ENCODE results near the gene ATP5MG. TPM values are rescaled to one million over a fixed set of nuclear protein-coding genes. Genes with fewer than 3 reads are reported as not detected.

The ATP5MG gene
- total RNA-seq, 1 experiment from 2014 or later: 205 TPM

DNA sequence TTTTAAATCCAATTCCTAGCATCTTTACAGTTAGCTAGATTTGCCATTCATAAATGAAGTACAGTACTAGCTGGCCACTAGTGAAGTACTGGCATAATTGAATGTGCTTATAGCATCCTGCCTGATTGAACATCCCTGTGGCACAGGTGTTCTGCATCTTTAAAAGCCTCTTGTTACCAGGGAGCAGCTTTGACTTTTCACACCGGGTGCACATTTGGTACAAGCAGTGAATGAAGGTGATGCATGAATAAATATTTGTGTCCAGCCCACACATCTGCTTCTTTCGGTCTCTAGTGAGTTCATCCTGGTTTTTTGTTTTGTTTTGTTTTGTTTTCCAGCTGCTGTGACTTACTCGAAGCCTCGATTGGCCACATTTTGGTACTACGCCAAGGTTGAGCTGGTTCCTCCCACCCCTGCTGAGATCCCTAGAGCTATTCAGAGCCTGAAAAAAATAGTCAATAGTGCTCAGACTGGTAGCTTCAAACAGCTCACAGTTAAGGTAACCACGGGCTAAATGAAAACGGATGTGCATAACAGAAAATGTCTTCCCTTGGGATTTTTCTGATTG is 5.3 kb downstream of the ATP5MG start:
- H2AFZ ChIP-seq (ENCODE audit: low read depth, low read length, poor library complexity, severe bottlenecking): no peak overlapping the region
- H3K79me2 ChIP-seq (ENCODE audit: insufficient read depth, low read length): peaks cover 75% of the 10 kb centered on the region
- H3K9ac ChIP-seq (ENCODE audit: low read length): no peak overlapping the region
- no TSS peak for BruUV-seq (replicated peaks)
- ChIA-PET RAD21 (ENCODE audit: low non-redundant PET in 1 of 2, low total read pairs in 2 of 2, uncharacterized antibody in 2 of 2, unreplicated experiment in 2 of 2) (no interaction called here), CTCF (no interaction called here), POLR2A (no interaction called here)
- H3K27me3 ChIP-seq (ENCODE audit: insufficient read depth, low read length): no peaks in the 10 kb centered on the region
- ATAC-seq: no peak
- intact Hi-C loops (cut with micrococcal nuclease): no loop called here
- H3K4me2 ChIP-seq (ENCODE audit: low read length): no peak overlapping the region
- TF ChIP-seq EZH2 (IDR thresholded peaks at IDR 0.05) (no peak), CEBPB (IDR thresholded peaks at IDR 0.05; ENCODE audit: low read depth) (no peak), EZH2phosphoT487 (IDR thresholded peaks at IDR 0.05; ENCODE audit: borderline replicate concordance) (no peak)
- DNase-seq (ENCODE audit: low read depth, low spot score): no peak
- H3K27ac ChIP-seq (ENCODE audit: low read depth, low read length): no peak overlapping the region
- peaks cover 23 to 33% of the 10 kb centered on the region in 2 experiments for H3K36me3 ChIP-seq (ENCODE audit: control insufficient read depth in 1 of 2, insufficient read depth in 2 of 2, low read length in 2 of 2)
- no peaks in the 10 kb centered on the region for H3K9me2 ChIP-seq (ENCODE audit: insufficient read depth)
- peaks cover 17% of the 10 kb centered on the region; the same call in 1 of the 2 replicates for H4K20me1 ChIP-seq (ENCODE audit: insufficient read depth)
- H3K9me3 ChIP-seq (ENCODE audit: control insufficient read depth in 1 of 2, insufficient read depth in 1 of 2, low read depth in 1 of 2, low read length in 2 of 2): no peaks in the 10 kb centered on the region
- no peak overlapping the region for H3K4me3 ChIP-seq (replicated peaks in 1 of 2; ENCODE audit: low read depth in 1 of 2, low read length in 2 of 2)
- peaks cover 7 to 13% of the 10 kb centered on the region in 2 experiments; a peak in 3 of 4 replicates for H3K4me1 ChIP-seq (ENCODE audit: control insufficient read depth in 1 of 2, insufficient read depth in 2 of 2, low read length in 2 of 2)

- CTCF ChIA-PET: no interaction called here
- no peaks in the 10 kb centered on the region for H3K9me2 ChIP-seq (ENCODE audit: insufficient read depth)
- H3K4me2 ChIP-seq (ENCODE audit: low read length): no peak overlapping the region
- ATAC-seq (no peak), DNase-seq (ENCODE audit: low read depth, low spot score) (no peak)
- RAD21 ChIA-PET (ENCODE audit: low non-redundant PET in 1 of 2, low total read pairs in 2 of 2, uncharacterized antibody in 2 of 2, unreplicated experiment in 2 of 2): interaction anchor here in 1 of 2 experiments (0.6 kb wide), 1 partner anchor 32 kb away, joined by 6 read pairs; no protein-coding TSS in a partner anchor
- H3K9ac ChIP-seq (ENCODE audit: low read length): no peak overlapping the region
- no peaks in the 10 kb centered on the region for H3K27me3 ChIP-seq (ENCODE audit: insufficient read depth, low read length)
- no TSS peak for BruUV-seq (replicated peaks)
- intact Hi-C loops (cut with micrococcal nuclease): no loop called here
- peaks cover 0 to 1% of the 10 kb centered on the region in 2 experiments; a peak in 2 of 4 replicates for H3K4me1 ChIP-seq (ENCODE audit: control insufficient read depth in 1 of 2, insufficient read depth in 2 of 2, low read length in 2 of 2)
- no peak overlapping the region for H3K4me3 ChIP-seq (replicated peaks in 1 of 2; ENCODE audit: low read depth in 1 of 2, low read length in 2 of 2)
- H2AFZ ChIP-seq (ENCODE audit: low read depth, low read length, poor library complexity, severe bottlenecking): no peak overlapping the region
- peaks cover 39% of the 10 kb centered on the region for H3K79me2 ChIP-seq (ENCODE audit: insufficient read depth, low read length)
- POLR2A ChIA-PET: interaction anchor here (0.7 kb wide), 1 partner anchor 51 kb away, joined by 5 read pairs; the partner anchor contains the start of gene UBE4A
- H3K27ac ChIP-seq (ENCODE audit: low read depth, low read length): no peak overlapping the region
- peaks cover 9% of the 10 kb centered on the region; the same call in 1 of the 2 replicates for H4K20me1 ChIP-seq (ENCODE audit: insufficient read depth)
- H3K9me3 ChIP-seq (ENCODE audit: control insufficient read depth in 1 of 2, insufficient read depth in 1 of 2, low read depth in 1 of 2, low read length in 2 of 2): no peaks in the 10 kb centered on the region
- H3K36me3 ChIP-seq (ENCODE audit: control insufficient read depth in 1 of 2, insufficient read depth in 2 of 2, low read length in 2 of 2): peaks cover 19 to 33% of the 10 kb centered on the region in 2 experiments
- TF ChIP-seq, protein P1, sequence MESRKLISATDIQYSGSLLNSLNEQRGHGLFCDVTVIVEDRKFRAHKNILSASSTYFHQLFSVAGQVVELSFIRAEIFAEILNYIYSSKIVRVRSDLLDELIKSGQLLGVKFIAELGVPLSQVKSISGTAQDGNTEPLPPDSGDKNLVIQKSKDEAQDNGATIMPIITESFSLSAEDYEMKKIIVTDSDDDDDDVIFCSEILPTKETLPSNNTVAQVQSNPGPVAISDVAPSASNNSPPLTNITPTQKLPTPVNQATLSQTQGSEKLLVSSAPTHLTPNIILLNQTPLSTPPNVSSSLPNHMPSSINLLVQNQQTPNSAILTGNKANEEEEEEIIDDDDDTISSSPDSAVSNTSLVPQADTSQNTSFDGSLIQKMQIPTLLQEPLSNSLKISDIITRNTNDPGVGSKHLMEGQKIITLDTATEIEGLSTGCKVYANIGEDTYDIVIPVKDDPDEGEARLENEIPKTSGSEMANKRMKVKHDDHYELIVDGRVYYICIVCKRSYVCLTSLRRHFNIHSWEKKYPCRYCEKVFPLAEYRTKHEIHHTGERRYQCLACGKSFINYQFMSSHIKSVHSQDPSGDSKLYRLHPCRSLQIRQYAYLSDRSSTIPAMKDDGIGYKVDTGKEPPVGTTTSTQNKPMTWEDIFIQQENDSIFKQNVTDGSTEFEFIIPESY (IDR thresholded peaks at IDR 0.05; ENCODE audit: extremely low read depth, insufficient replicate concordance, low read length): no peak
- TF ChIP-seq ATF3 (IDR thresholded peaks at IDR 0.05) (no peak), POLR2AphosphoS5 (IDR thresholded peaks at IDR 0.05; ENCODE audit: low read depth, low read length) (no peak), EZH2phosphoT487 (IDR thresholded peaks at IDR 0.05; ENCODE audit: borderline replicate concordance) (no peak), EZH2 (IDR thresholded peaks at IDR 0.05) (no peak), POLR2A (IDR thresholded peaks at IDR 0.05; ENCODE audit: borderline replicate concordance, extremely low read depth, insufficient read depth, insufficient read length) (no peak), RAD21 (IDR thresholded peaks at IDR 0.05; ENCODE audit: low read depth) (no peak), YY1 (IDR thresholded peaks at IDR 0.05; ENCODE audit: extremely low read depth, insufficient replicate concordance, low read depth, low read length) (no peak), SIN3A (IDR thresholded peaks at IDR 0.05; ENCODE audit: low read depth) (no peak), JUND (IDR thresholded peaks at IDR 0.05) (no peak), FOSL1 (IDR thresholded peaks at IDR 0.05; ENCODE audit: low read depth) (no peak), EGR1 (IDR thresholded peaks at IDR 0.05; ENCODE audit: low read depth) (no peak), ZFX (IDR thresholded peaks at IDR 0.05) (no peak), ELF1 (IDR thresholded peaks at IDR 0.05; ENCODE audit: borderline replicate concordance, low read depth) (no peak)
- TF ChIP-seq, protein P2, sequence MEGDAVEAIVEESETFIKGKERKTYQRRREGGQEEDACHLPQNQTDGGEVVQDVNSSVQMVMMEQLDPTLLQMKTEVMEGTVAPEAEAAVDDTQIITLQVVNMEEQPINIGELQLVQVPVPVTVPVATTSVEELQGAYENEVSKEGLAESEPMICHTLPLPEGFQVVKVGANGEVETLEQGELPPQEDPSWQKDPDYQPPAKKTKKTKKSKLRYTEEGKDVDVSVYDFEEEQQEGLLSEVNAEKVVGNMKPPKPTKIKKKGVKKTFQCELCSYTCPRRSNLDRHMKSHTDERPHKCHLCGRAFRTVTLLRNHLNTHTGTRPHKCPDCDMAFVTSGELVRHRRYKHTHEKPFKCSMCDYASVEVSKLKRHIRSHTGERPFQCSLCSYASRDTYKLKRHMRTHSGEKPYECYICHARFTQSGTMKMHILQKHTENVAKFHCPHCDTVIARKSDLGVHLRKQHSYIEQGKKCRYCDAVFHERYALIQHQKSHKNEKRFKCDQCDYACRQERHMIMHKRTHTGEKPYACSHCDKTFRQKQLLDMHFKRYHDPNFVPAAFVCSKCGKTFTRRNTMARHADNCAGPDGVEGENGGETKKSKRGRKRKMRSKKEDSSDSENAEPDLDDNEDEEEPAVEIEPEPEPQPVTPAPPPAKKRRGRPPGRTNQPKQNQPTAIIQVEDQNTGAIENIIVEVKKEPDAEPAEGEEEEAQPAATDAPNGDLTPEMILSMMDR (IDR thresholded peaks at IDR 0.05 in 2 of 3, conservative IDR thresholded peaks at IDR 0.05 in 1 of 3; ENCODE audit: borderline replicate concordance in 1 of 3, insufficient read depth in 1 of 3, low read depth in 2 of 3, low read length in 2 of 3): no peak
Measured at GRCh38 chr11:118410055-118410745, 8.8 kb downstream of the ATP5MG start.
